Esophagus squamous epithelium (tissue), 4 donors: ENCODE results near the gene PTPRN2.

Source experiments
- CTCF ChIP-seq, 6 experiments: fragments of 450-650 bp in 4 of 6; fragments of 200-600 bp in 2 of 6; sonication (generic) in 2 of 6; IDR thresholded peaks; one replicate each; pipeline ENCODE4 v1.5.1; 2016 to 2019; ENCODE audit warnings: antibody characterized with exemption in 6 of 6, mild to moderate bottlenecking in 4 of 6, moderate library complexity in 4 of 6
- POLR2A ChIP-seq, 4 donors: fragments of 450-650 bp; IDR thresholded peaks; one replicate each; pipeline ENCODE4 v1.6.1; 2017; ENCODE audit warnings: antibody characterized with exemption in 4 of 4, mild to moderate bottlenecking in 4 of 4, moderate library complexity in 3 of 4

- no peak for TF ChIP-seq CTCF (IDR thresholded peaks at IDR 0.05)
- no peak for TF ChIP-seq POLR2A (IDR thresholded peaks at IDR 0.05)
These were observed 59.6 kb downstream of the PTPRN2 start for GRCh38 chr7:158527915-158528502.
